Endodermal cell (in vitro differentiated cells): ENCODE results near the gene XG. TPM values are rescaled to one million over a fixed set of nuclear protein-coding genes. Genes with fewer than 3 reads are reported as not detected.

Source experiments
- DNase-seq: peaks from one replicate; pipeline ENCODE4 v3.0.0-alpha.2; 2017
- H3K27ac ChIP-seq: 2 replicates; pipeline ENCODE4 v1.5.1; 2013; ENCODE audit warnings: mild to moderate bottlenecking, low read depth, low read length, moderate library complexity
- H3K27me3 ChIP-seq: 2 replicates; pipeline ENCODE4 v1.6.1; 2013; ENCODE audit warnings: mild to moderate bottlenecking, low read length, moderate library complexity; ENCODE audit not compliant: insufficient read depth, control insufficient read depth, poor library complexity, severe bottlenecking
- H3K36me3 ChIP-seq: 2 replicates; pipeline ENCODE4 v1.7.0; 2013; ENCODE audit warnings: mild to moderate bottlenecking, low read length, moderate library complexity; ENCODE audit not compliant: control insufficient read depth, insufficient read depth
- H3K4me1 ChIP-seq: one replicate; pipeline ENCODE4 v1.7.0; 2013; ENCODE audit warnings: low read length; ENCODE audit not compliant: control insufficient read depth, insufficient read depth
- H3K4me3 ChIP-seq: 2 replicates; pipeline ENCODE4 v1.5.1; 2013; ENCODE audit warnings: mild to moderate bottlenecking, low read length, moderate library complexity
- H3K9ac ChIP-seq: 2 replicates; pipeline ENCODE4 v1.6.1; 2013; ENCODE audit warnings: mild to moderate bottlenecking, low read length, moderate library complexity; ENCODE audit not compliant: poor library complexity, severe bottlenecking; ENCODE audit errors: extremely low read depth
- H3K9me3 ChIP-seq: 2 replicates; pipeline ENCODE4 v1.6.1; 2013; ENCODE audit warnings: mild to moderate bottlenecking, low read length, moderate library complexity; ENCODE audit not compliant: control insufficient read depth
- H3K27ac Mint-ChIP-seq: 2 replicates; pipeline ENCODE4 v1.8.0; 2020; ENCODE audit warnings: mixed read lengths
- H3K27me3 Mint-ChIP-seq: 2 replicates; pipeline ENCODE4 v1.8.0; 2021; ENCODE audit warnings: mild to moderate bottlenecking, mixed read lengths; ENCODE audit not compliant: insufficient read depth
- H3K36me3 Mint-ChIP-seq: 2 replicates; pipeline ENCODE4 v1.8.0; 2020; ENCODE audit warnings: low read depth, mixed read lengths
- H3K4me1 Mint-ChIP-seq: 2 replicates; pipeline ENCODE4 v1.8.0; 2020; ENCODE audit warnings: mixed read lengths
- H3K4me3 Mint-ChIP-seq: 2 replicates; pipeline ENCODE4 v1.8.0; 2020; ENCODE audit warnings: mild to moderate bottlenecking, moderate library complexity, mixed read lengths
- H3K9me3 Mint-ChIP-seq: 2 replicates; pipeline ENCODE4 v1.8.0; 2020; ENCODE audit warnings: mild to moderate bottlenecking, mixed read lengths
- WGBS, 2 experiments: methylation state at CpG; one replicate each; pipeline versions ENCODE4 v1.1.5 to v1.1.7; 2013; ENCODE audit warnings: missing lambda C conversion rate in 2 of 2, mixed read lengths in 1 of 2; ENCODE audit not compliant: insufficient coverage in 1 of 2, insufficient read length in 1 of 2; 5-methylcytosine and 5-hydroxymethylcytosine counted together
- total RNA-seq, 2 donors: library from RNA; stranded (reverse); fragmentation: NEBNext Ultra II Directional in 1 of 2; extraction: Animal tissue kit (Norgen Biotek cat#: 25700) in 1 of 2; gene quantifications; 2 replicates in 1 of 2; 3 replicates in 1 of 2; pipeline ENCODE4 v1.2.1, GENCODE V29; 2021
- TF ChIP-seq, protein P1 (sequence below): fragments of 200-600 bp; sonication (generic); conservative IDR thresholded peaks from 2 replicates; pipeline ENCODE4 v1.5.0; 2021; ENCODE audit warnings: antibody characterized with exemption, mild to moderate bottlenecking

XG gene
- total RNA-seq, 2 donors from 2014 or later, result 1.1 to 1.3 TPM

DNA sequence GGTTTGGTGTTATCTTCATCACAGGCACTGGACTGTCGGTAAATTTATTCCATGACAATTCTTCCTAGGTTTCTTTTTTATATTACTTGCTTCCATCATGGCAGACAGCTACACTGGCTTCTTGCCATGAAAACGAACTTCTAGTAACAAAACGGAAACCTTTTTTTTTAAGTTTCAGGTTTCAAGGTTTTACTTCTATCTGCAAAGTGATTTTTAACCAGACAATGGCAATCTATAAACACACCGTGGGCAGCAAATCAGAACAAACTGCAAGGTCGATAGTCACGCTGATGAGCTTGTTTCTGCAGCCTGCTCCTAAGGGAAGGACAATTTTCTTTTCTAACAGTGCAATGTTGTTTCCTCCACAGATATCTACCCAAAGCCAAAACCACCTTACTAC lies 29.9 kb downstream of the XG start:
- H3K4me3 Mint-ChIP-seq, result peak overlapping the region; percentile 22
- H3K4me1 Mint-ChIP-seq, result peaks cover 45% of the 10 kb centered on the region
- no peaks in the 10 kb centered on the region for H3K36me3 Mint-ChIP-seq

DNA sequence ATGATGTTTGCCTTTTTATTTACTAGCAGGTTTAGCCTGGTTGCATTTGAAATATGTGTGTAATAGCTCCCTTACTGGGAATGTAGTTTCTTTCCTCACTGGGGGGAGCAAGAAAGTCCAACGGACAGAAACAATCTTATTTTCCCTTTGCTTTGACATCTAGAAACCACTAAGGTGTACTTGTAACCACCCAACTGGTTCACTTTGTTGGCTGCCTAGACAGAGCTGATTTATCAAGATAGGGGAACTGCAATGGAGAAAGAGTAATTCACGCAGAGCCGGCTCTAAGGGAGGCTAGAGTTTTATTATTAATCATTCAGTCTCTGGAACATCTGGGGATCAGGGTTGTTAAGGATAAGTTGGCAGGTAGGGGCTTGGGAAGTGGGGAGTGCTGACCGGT lies 30.3 kb downstream of the XG start:
- Histone ChIP-seq H3K9ac (peak overlapping the region; percentile 68), H3K27ac (peak overlapping the region; percentile 24), H3K27me3 (no peaks in the 10 kb centered on the region), H3K9me3 (peaks cover 23% of the 10 kb centered on the region), H3K36me3 (no peaks in the 10 kb centered on the region), H3K4me1 (no peaks in the 10 kb centered on the region), H3K4me3 (peak overlapping the region; percentile 65)
- Mint-ChIP-seq H3K27me3 (no peaks in the 10 kb centered on the region), H3K4me1 (peaks cover 45% of the 10 kb centered on the region), H3K9me3 (peaks cover 18% of the 10 kb centered on the region), H3K27ac (peak overlapping the region; percentile 98), H3K4me3 (peak overlapping the region; percentile 22), H3K36me3 (no peaks in the 10 kb centered on the region)
- TF ChIP-seq, protein P1, sequence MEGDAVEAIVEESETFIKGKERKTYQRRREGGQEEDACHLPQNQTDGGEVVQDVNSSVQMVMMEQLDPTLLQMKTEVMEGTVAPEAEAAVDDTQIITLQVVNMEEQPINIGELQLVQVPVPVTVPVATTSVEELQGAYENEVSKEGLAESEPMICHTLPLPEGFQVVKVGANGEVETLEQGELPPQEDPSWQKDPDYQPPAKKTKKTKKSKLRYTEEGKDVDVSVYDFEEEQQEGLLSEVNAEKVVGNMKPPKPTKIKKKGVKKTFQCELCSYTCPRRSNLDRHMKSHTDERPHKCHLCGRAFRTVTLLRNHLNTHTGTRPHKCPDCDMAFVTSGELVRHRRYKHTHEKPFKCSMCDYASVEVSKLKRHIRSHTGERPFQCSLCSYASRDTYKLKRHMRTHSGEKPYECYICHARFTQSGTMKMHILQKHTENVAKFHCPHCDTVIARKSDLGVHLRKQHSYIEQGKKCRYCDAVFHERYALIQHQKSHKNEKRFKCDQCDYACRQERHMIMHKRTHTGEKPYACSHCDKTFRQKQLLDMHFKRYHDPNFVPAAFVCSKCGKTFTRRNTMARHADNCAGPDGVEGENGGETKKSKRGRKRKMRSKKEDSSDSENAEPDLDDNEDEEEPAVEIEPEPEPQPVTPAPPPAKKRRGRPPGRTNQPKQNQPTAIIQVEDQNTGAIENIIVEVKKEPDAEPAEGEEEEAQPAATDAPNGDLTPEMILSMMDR, result no peak
- 49% methylated on average over 4 of the region's 4 CpGs; no CpG with 5 or more reads in 1 of the 2 experiments for WGBS, 2 experiments
- no peak for DNase-seq

More for the DNA sequence above, 29.9 kb downstream of the XG start:
- H3K36me3 ChIP-seq, result no peaks in the 10 kb centered on the region
- H3K27me3 Mint-ChIP-seq, result no peaks in the 10 kb centered on the region
- peak overlapping the region; percentile 65 for H3K4me3 ChIP-seq
- 68 to 73% methylated on average over 2 to 6 of the region's 6 CpGs for WGBS, 2 experiments
- peak overlapping the region; percentile 24 for H3K27ac ChIP-seq
- peaks cover 27% of the 10 kb centered on the region for H3K9me3 ChIP-seq
- H3K9ac ChIP-seq, result peak overlapping the region; percentile 68
- TF ChIP-seq, protein P1, result no peak
- H3K9me3 Mint-ChIP-seq, result peaks cover 23% of the 10 kb centered on the region
- no peak for DNase-seq
- H3K27ac Mint-ChIP-seq, result peak overlapping the region; percentile 98
- no peaks in the 10 kb centered on the region for H3K4me1 ChIP-seq
- no peaks in the 10 kb centered on the region for H3K27me3 ChIP-seq

DNA sequence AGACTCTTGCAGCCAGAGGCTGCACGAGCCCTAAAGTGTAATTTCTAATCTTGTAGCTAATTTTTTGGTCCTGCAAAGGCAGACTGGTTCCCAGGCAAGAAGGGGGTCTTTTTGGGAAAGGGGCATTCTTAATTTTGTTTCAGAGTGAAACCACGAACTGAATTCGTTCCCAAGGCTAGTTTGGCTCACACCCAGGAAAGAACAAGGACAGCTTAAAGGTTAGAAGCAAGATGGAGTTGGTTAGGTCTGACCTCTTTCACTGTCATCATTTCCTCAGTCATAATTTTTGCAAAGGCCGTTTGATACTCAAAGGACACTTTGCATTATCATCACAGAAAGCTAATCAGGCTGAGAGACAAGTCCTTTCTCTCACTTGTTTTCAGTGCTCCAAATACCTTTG lies 30.9 kb downstream of the XG start:
- H3K9me3 Mint-ChIP-seq, result peaks cover 14% of the 10 kb centered on the region
- no peaks in the 10 kb centered on the region for H3K36me3 Mint-ChIP-seq
- no peaks in the 10 kb centered on the region for H3K36me3 ChIP-seq
- H3K4me1 ChIP-seq, result no peaks in the 10 kb centered on the region
- H3K27ac Mint-ChIP-seq, result peak overlapping the region; percentile 98
- H3K9ac ChIP-seq, result no peak overlapping the region
- peaks cover 16% of the 10 kb centered on the region for H3K9me3 ChIP-seq
- H3K4me3 ChIP-seq, result no peak overlapping the region
- H3K4me3 Mint-ChIP-seq, result peak overlapping the region; percentile 22
- H3K4me1 Mint-ChIP-seq, result peaks cover 45% of the 10 kb centered on the region
- TF ChIP-seq, protein P1, result no peak
- H3K27ac ChIP-seq, result no peak overlapping the region
- WGBS, 2 experiments, result 81 to 100% methylated on average over 1 to 4 of the region's 4 CpGs
- DNase-seq, result no peak
- no peaks in the 10 kb centered on the region for H3K27me3 ChIP-seq
- peaks cover under 1% of the 10 kb centered on the region for H3K27me3 Mint-ChIP-seq
